GM19397 (cell line): ENCODE results near the gene SH3BP2.

Source experiments
- ATAC-seq: cut with Tn5 transposase; IDR thresholded peaks from one replicate; pipeline ENCODE4 v1.9.1; 2021; ENCODE audit warnings: mild to moderate bottlenecking, moderate library complexity; ENCODE audit not compliant: unreplicated experiment

SH3BP2 gene

GRCh38 chr4:2792711-2793585, at the start of gene SH3BP2:
SH3BP2 (plus strand) TSS chr4:2793085; CDS start chr4:2820618, 27,533 bp downstream.
- no peak for ATAC-seq

GRCh38 chr4:2743518-2744445, 49.1 kb upstream of the SH3BP2 start:
- no peak for ATAC-seq

GRCh38 chr4:2744576-2745270, 48.2 kb upstream of the SH3BP2 start:
- ATAC-seq: no peak

GRCh38 chr4:2745516-2745915, 47.4 kb upstream of the SH3BP2 start:
- ATAC-seq: no peak

- peak; percentile 83 for ATAC-seq
Measured at GRCh38 chr4:2745981-2746806, 46.7 kb upstream of the SH3BP2 start.

GRCh38 chr4:2746891-2747695, 45.8 kb upstream of the SH3BP2 start:
- ATAC-seq: no peak

- ATAC-seq: no peak
Measured at GRCh38 chr4:2750719-2751605, 41.9 kb upstream of the SH3BP2 start.

GRCh38 chr4:2753436-2753835, 39.4 kb upstream of the SH3BP2 start:
- ATAC-seq: no peak

GRCh38 chr4:2754848-2755819, 37.8 kb upstream of the SH3BP2 start:
- no peak for ATAC-seq

- ATAC-seq: peak; percentile 70
Measured at GRCh38 chr4:2755821-2756690, 36.8 kb upstream of the SH3BP2 start, which contains the start of gene TNIP2. TNIP2 (minus strand) TSS chr4:2756336; CDS start chr4:2756289, 47 bp downstream.

- ATAC-seq: peak; percentile 10
Measured at GRCh38 chr4:2756691-2757350, 36.1 kb upstream of the SH3BP2 start.

GRCh38 chr4:2757426-2757825, 35.5 kb upstream of the SH3BP2 start:
- ATAC-seq: no peak

- no peak for ATAC-seq
Measured at GRCh38 chr4:2761035-2761923, 31.6 kb upstream of the SH3BP2 start.

GRCh38 chr4:2762048-2762447, 30.8 kb upstream of the SH3BP2 start:
- no peak for ATAC-seq
